HG02642 (cell line): ENCODE measurements around the gene MAP4K1.

ENCODE experiments used
- ATAC-seq: cut with Tn5 transposase; IDR thresholded peaks from one replicate; pipeline ENCODE4 v1.9.1; 2021; ENCODE audit warnings: mild to moderate bottlenecking; ENCODE audit not compliant: unreplicated experiment, poor library complexity

MAP4K1 gene

DNA sequence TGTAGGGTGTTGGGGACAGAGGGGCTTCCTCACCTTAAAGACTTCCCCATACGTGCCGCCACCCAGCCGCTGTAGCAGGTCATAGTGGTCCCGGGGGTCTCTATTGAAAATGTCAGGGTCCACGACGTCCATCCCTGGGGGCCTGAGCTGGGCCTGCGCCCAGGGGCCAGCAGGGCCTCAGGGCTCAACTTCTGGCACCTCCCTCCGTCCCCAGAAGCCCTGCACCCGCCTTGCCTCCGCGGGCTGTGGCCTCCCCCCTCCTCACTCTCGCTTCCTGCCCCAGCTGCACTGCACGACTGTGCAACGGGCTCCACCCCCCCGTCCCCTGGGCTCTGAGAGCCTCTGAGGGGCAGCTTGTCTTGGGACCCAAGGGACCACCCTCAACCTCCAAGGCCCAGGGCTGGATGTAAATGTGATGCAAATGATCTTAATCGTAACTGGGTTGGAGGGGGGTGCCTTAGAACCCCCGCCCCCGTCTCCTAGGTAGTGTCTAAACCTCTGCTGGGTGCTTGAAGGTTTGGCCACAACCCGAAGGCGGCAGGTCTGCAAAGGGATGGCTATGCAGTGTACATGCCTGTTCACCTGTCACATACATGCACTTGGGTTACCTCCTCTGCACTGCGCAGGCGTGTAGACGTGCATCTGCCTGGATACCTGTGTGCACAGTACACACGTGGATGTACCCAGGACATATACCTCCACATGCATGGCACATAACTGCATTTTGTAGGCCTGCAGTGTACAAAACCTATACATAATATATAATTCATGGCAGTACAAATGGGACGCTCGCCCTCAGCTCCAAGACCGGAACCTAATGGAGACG, at the start of gene MAP4K1:
MAP4K1 (minus strand) TSS at position 190 of the 826 bp plus-strand sequence; CDS start at position 132, 58 bp downstream.
- ATAC-seq = peak; percentile 52

DNA sequence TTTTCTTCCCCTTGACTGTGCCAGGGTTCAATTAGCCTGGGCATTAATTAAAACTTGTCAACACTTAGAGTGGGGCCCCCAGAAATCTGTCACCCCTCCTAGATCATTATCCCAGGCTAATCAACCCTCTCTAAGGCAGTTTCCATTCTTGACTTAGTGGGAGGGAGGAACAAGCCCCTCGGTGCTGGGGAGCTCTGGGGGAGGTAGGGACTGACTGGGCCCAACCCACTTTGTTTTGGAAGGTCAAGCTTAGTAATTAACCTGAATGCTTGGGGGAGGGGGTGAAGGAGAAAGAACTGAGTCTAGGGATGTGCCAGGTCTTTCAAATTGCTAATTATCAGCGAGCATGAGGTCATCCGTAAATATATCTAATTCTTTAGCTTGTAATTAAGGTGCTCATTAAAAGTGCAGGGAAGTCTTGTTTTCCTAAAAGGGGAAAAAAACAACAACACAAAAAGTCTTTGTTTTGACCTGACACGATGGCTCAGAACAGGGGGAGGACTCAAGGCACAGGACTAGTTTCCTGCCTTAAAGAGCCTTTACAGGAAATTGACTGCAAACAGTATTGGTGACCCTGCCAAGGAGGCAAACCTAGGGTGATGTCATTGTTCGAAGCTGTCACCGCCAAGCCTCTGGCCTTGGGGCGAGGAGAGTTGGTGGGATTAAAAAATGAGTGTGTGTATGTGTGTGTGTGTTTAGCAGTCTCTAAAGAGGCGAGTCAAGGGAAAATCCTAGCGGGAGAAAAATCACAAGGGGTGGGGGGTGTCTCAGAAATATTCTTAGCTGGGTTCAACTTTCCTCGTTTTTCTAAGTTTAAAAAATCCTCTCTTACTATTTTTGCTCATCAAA, 49.1 kb upstream of the MAP4K1 start:
- ATAC-seq = no peak

DNA sequence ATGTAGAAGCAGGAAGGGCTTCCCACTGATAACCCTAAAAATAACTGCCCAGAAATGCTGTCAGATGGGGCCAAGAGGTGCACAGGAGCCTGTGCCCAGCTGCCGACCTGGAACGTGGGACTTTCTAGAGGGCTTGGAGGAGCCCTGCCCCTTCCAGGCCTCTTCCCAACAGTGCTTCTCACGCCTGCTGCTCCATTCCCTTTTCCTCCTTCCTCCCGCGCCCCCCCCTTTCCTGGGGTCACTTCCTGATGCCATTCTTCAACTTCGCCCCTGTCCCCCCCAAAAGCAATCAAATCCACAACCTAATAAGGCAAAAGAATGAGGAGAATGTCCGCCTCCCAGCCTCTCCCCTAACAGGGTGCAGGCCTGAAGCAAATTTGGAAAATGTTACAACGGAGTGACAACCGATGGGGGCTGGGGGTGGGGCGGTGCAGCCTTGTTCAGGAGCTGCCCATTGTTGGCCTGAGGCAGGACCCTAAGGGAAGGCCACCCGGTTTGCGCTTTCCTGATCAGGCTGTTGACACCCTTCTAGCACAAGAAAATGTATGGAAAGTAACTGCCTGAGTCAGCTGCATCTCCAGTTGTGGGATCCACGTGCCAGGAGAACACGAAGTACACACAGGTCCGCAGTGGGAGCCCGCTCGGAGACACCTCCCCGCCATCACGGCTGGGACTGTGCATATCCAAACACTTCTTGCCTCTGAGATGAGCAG, 48.4 kb upstream of the MAP4K1 start:
- no peak for ATAC-seq

DNA sequence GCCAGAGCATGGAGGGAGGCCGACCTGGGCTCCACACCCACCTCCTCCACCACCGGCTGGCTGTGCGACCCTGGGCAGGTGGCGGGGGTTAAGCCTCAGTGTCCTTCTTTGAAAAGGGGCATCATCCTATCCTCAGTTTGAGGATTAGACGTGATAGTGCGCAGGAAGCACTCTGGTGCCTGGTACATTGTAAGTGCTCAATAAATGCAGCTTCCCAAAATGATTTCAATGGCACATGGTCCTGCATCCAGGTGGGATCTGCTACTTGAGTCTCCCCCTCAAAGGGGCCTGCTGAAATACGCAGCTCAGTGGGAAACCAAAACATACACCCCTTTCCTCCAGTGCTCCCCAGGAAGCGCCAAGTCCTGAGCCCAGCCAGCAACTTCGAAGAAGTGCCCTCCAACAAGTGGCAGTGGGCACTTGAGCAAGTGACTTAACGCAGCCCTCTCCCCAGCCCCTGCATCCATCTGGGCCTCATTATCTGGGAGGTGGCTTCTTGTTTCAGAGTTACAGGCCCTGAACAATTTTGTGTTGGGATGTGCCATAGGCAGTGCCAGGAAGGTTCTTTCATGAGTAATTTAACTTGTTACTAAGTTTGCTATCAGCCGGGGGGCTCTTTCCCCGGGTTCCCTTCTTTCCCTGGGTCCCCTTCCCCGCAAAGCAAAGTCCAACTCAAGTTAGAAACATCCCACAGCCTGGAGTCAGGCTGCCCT, 47.6 kb upstream of the MAP4K1 start:
- no peak for ATAC-seq

DNA sequence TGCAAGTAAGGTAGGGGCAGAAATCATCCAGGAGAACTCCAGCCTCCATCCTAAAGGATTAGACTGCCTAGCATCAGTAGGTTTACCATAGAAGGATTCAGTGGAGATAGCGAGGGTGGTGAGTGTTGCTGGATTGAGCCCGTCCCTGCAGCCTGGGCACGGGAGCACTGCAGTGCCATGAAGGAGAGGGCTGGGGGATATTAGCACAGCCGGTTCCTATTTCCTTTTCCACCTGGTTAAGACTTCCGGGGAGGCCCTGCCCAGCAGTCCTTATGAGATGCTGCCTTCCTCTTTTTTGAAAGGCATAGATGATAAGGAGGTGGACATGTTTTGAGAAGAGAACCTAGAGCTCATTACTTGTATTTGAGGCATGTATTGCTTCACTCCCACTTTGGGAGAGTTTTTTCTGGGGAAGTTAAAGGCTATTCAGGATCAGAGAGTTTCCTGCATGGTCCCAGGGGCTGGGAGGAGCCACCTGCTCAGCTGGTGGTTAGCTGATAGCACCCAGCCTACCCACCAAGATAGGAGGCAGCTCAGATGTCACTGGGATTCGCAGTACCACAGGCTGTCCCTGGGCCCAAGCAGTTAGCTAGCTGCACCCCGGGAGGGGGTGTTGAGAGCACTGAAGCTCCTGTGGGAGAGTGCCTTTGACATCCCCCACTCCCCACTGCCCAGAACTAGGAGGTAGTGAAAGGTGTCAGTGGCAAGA, 46.9 kb upstream of the MAP4K1 start:
- ATAC-seq = no peak

DNA sequence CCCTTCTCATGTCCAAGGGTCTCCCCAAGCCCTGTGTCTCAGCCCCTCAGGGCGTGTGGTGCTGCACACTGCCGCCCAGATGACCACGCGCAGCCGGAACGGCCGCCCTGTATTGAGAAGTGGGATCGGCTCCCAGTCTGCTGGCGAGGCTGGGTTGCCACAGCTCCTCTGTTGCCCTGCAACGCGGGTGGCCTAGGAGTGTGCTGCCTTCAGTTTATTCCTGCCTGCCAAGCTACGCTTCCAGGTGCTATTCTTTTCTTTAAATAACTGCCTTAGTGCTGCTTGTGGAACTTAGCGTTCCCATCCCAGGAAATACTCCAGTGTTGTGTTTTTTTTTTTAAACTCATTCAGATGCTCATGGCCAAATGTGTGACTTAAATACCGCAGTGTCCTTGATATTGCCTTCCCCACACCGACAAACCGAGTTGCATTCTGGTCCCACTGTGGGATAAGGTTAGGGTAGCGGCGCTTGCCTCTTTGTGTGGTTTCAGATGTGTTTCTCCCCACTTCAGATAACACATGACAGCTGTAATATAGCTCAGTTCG, 46.3 kb upstream of the MAP4K1 start:
- no peak for ATAC-seq

DNA sequence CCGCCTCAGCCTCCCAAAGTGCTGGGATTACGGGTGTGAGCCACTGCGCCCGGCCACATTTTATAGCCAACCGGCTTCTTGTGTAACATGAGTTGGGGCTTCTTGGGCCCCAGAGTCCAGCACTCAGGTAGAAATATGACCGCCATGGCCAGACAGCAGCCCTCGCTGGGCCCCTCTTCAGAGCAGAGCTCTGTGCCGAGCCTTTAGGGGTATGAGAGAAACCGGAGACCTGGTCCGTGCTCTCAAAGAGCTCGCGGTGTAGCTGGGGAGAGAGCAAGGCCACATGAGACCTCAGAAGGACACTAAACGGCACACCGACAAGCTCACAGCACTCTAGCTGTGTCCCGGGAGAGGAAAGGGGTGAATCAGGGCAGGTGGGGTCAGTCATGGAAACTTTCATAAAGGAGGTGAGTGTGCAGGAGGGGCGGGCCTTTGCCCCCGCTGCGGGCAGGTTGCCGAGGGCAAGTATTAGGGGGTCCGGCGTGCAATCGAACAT, 45.5 kb upstream of the MAP4K1 start:
- ATAC-seq = no peak

DNA sequence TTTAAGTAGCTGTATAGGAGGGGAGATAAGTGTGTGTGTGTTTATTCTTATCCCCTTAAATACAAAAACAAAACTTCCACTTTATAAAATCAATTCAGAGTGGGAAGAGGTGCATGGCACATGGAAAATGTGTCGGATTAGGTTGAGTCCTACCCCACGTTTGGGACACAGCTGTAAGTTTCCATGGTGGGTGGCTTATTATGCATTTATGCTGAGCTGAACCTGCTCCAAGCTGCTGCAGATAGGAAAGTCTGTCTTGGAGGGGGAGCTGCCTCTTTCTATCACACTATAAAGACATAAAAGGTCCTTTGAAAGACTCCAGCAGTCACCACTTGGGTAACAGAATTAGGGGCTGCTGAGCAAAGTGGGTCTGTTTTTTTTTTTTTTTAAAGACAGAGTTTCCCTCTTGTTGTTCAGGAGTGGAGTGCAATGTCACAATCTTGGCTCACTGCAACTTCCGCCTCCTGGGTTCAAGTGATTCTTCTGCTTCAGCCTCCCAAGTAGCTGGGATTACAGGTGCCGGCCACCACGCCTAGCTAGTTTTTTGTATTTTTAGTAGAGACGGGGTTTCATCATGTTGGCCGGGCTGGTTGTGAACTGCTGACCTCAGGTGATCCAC, 44.9 kb upstream of the MAP4K1 start:
- no peak for ATAC-seq

DNA sequence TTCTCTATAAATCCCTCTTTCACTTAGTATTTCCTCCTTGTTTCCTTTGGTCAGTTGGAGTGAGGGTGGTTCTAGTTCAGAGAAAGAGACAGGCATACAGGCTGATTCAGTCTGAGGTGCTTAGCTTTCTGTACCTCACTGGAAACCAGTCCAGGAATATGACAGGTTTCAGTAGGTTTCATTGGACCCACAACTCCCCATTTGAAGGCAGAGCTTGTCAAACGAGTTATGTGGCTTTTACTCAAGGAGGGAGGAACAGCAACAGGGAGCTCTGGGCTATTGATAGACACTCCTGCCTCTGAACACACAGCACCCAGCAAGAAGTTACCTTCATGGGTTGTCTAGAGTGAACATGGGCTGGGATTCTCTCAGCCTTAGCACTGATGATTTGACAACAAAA, 44.2 kb upstream of the MAP4K1 start:
- ATAC-seq = no peak

DNA sequence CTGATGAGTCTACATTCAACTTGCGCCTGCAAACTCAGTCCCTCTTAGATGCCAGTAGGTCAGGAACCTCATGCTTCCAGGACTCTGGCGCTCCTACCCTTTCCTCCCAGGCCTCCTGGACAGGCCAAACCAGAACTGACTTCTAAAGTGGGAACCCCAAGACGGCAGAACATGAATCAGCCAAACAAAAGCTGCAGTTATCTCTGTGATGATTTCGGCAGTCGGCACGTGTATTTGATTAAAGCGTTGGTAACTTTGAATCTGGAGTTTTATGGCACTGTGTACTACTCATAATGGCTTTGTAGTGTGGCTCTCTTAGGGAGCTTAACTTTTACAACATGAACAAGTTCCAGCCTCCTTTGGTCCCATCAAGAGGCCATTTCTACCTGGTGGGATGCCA, 43.4 kb upstream of the MAP4K1 start:
- no peak for ATAC-seq

DNA sequence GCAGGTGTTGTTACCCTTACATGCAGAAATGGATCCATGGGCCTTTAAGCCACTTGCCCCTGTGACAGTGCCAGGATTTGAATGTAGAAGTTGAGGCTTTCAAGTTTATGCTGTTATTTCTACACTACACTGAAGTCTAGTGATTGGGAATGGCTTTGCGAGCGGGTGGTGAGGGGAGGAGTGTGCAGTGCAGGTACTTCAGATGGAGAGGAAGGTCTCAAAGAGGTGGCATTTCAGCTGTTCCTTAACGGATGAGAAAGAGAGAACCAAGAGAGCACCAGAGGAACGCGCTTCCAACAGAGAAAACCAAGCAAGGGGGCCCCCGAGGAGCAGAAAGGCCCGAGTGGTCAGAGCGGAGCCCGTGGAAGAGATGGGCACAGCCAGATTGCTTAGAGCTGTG, 43.0 kb upstream of the MAP4K1 start:
- ATAC-seq = no peak

DNA sequence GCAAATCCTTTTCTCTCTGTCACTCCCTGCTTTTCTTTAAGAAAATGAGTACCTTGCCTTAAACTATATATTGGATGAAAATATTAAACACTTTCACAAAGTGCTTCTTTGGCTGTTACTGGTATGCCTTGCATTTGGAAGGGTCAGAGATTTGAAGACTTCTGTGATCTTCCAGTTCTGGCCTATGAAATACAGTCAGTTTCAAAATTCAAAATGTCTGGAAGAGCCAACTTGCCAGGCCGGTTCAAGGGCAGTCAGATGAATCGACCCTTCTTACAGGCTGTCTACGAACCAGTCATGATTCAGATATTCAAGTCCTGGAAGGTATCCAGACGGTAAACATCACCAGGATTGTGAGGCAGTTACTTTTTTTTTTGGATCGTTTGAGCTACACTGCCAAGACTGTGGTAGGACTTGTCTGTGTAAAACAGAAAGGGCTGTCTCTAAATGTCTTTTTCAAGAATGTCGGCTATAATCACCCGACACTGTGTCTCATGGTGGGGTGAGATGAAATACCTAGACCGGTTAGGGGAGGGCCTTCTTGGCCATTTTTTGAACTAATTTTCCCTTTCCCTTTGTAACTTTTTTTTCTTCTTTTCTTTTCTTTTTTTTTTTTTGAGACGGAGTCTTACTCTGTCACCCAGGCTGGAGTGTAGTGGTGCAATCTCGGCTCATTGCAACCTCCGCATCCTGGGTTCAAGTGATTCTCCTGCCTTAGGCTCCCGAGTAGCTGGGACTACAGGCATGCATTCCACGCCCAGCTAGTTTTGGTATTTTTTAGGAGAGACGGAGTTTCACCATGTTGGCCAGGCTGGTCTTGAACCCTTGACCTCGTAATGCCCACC, 40.9 kb upstream of the MAP4K1 start:
- ATAC-seq = no peak

DNA sequence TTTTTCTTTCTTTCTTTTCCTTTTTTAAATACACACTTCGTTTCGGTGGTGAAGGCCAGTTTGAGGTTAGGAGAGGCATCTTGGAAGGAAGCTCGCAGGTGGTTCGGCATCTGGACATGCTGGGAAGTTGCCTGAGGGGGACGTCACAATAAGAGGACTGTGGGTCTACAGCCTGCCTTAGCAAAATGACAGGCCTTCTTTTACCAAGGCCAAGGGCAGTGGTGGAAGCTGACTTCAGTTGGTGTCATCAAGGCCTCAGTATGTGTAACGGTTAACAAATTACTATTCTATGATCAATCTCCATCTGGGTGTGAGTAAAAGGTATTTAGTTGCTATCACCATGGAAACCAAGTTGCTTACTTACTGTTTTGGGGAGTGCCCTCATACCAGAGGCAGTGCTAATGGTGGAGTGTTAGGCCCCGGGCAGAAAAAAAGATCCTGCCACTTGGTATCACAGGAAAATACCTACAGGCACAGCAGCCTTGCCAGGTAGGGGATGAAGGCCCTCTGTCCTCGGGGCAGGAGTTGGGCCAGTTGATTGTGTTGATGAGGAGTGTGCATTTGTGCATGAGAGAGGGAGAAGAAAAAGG, 40.0 kb upstream of the MAP4K1 start:
- ATAC-seq = no peak

DNA sequence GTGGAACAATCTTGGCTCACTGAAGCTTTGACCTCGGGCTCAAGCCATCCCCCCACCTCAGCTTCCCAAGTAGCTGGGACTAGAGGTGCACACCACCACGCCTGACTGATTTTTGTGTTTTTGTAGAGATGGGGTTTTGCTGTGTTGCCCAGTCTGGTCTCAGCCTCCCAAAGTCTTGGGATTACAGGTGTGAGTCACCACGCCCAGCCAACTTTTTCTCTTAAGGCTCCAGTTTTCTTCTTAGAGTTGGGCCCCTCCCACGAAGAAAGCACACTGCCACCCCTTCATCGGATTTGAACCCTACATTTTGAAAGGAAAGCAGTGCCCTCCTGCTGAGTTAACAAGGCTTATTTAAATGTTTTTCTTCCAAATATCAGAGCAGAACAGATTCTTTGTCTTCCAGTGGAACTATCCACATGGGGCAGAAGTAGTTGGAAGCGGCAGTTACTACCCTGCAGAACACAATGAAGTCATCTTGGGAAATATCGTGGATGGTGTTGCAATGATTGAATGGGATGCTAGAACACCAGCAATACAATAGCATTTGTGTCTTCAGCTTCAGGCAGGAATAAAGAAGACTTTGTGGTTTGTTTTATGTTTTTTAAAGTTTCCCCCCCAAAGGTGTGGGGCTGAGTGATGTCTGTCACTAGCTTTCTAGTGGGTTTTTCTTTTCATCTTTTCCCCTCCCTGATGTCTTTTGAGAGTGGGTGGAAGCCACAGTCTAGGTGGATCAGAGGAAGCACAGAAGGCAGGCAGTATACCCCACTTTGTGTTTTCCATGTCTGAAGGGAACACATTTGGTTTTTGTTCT, 38.6 kb upstream of the MAP4K1 start:
- no peak for ATAC-seq

DNA sequence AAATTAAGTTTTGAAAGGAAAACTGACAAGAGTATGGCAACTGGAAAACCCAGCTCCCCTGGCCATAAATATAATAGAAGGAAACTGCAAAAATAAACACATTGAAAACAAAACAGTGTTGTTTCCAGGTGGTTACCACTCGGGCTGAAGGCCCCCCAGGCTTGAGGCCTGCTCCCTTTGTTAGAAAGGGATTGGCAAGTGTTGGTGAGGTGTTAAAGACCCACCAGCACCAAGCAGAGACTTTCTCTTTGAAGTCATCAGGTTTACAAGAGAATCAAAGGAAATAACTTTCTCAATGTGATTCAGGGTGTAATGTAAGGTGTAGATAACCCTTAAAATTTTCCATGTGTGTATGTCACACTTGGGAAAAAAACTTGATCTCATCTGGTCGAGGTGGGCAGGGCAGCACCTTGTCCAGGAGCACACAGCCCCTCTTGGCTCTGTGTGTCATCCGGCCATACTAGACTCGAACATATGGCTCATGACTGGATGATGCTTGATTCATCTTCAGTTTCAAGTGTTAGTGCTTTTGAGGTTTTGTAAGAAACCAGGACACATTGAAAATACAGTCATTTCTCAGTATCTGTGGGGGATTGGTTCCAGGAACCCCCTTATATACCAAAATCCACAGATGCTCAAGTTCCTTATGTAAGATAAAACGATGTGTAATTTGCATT, 37.5 kb upstream of the MAP4K1 start:
- peak; percentile 43 for ATAC-seq

DNA sequence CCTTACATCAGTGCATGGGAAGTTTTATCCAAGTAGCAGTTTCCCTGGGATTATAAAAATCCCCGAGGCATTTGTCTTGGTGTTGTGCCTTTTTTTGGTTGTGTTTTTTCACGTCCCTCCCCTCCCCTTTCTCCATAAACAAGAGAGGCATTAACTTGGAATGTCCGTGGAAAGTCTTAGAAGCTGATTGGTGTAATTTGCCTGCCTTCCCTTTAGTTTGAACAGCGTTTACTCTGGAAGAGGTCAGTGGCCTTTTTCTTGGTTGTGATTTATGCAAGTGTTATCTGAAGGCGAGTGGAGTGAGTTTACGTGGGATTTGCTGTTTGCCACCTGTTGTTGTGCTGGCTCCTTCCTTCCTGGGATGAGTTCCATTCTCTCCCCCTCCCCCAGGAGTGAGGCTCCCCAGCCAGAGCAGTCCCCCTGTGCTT, 36.9 kb upstream of the MAP4K1 start:
- ATAC-seq = no peak
